D721Med (cell line): ENCODE measurements around the gene KRTAP12-4.

Experiments
- DNase-seq: peaks from one replicate; pipeline ENCODE4 v3.0.0; 2011; ENCODE audit warnings: low spot score; ENCODE audit not compliant: insufficient read length
- FAIRE-seq: peaks from 2 replicates; lab custom pipeline; 2011; peaks lifted over from hg19 to GRCh38; lab: Jason Lieb, UNC
- TF ChIP-seq, protein P1 (sequence below): IDR thresholded peaks from 2 replicates; pipeline ENCODE4 v1.5.1; 2012; ENCODE audit warnings: mild to moderate bottlenecking, control low read depth; ENCODE audit not compliant: insufficient read depth; ENCODE audit errors: missing control alignments

KRTAP12-4 gene

DNA sequence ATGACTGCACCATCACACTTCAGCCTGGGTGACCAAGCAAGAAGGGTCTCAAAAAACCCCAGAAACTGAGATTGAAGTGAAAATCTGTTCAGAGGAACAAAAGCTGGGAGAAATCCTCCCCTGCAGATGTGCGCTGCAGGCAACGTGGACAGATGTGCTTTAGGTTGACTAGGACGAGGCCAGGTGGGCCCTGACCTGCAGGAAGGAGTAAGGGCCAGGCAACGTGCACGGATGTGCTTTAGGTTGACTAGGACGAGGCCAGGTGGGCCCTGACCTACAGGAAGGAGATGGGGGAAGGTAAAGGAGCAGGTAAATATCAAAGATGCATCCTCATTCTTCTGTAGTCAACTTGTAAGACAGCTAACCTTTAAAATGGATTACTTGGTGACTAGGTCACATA lies 30.0 kb upstream of the KRTAP12-4 start:
- DNase-seq (no peak), FAIRE-seq (no peak)
- TF ChIP-seq, protein P1, sequence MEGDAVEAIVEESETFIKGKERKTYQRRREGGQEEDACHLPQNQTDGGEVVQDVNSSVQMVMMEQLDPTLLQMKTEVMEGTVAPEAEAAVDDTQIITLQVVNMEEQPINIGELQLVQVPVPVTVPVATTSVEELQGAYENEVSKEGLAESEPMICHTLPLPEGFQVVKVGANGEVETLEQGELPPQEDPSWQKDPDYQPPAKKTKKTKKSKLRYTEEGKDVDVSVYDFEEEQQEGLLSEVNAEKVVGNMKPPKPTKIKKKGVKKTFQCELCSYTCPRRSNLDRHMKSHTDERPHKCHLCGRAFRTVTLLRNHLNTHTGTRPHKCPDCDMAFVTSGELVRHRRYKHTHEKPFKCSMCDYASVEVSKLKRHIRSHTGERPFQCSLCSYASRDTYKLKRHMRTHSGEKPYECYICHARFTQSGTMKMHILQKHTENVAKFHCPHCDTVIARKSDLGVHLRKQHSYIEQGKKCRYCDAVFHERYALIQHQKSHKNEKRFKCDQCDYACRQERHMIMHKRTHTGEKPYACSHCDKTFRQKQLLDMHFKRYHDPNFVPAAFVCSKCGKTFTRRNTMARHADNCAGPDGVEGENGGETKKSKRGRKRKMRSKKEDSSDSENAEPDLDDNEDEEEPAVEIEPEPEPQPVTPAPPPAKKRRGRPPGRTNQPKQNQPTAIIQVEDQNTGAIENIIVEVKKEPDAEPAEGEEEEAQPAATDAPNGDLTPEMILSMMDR, result no peak

GRCh38 chr21:44684077-44684476 lies 29.6 kb upstream of the KRTAP12-4 start:
- FAIRE-seq, result no peak
- no peak for DNase-seq
- TF ChIP-seq, protein P1, result no peak

- TF ChIP-seq, protein P1, result no peak
- FAIRE-seq, result no peak
Measured at GRCh38 chr21:44682580-44683151, 28.2 kb upstream of the KRTAP12-4 start.

GRCh38 chr21:44681861-44682579 lies 27.6 kb upstream of the KRTAP12-4 start, which contains the start of gene KRTAP12-1:
Gene KRTAP12-1, minus strand, starts transcription at chr21:44682163. Its CDS starts 40 bp downstream, at chr21:44682123.
- DNase-seq (no peak), FAIRE-seq (no peak)

More at GRCh38 chr21:44682580-44683151, 28.2 kb upstream of the KRTAP12-4 start:
- no peak for DNase-seq

DNA sequence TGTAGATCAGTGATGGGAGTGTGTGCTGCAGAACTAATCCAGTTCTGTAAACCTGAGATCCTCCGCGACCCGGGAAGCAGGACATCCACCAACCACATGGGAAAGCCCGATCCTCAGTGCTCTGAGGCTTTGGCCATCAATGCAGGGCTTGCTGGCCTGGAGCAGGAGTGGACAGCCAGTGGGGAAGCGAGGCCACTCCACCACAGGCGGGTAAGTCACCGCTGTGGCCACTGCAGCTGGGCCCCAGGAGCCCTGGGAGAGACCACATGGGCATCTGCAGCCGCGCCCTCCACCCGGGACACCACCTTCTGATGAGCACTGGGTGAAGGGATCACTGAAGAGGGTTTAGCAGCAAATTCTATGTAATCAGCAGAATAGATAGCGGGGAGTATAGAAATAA lies 26.7 kb upstream of the KRTAP12-4 start:
- TF ChIP-seq, protein P1, result no peak
- no peak for DNase-seq
- no peak for FAIRE-seq

More at GRCh38 chr21:44681861-44682579, 27.6 kb upstream of the KRTAP12-4 start, which contains the start of gene KRTAP12-1:
- TF ChIP-seq, protein P1, result no peak

DNA sequence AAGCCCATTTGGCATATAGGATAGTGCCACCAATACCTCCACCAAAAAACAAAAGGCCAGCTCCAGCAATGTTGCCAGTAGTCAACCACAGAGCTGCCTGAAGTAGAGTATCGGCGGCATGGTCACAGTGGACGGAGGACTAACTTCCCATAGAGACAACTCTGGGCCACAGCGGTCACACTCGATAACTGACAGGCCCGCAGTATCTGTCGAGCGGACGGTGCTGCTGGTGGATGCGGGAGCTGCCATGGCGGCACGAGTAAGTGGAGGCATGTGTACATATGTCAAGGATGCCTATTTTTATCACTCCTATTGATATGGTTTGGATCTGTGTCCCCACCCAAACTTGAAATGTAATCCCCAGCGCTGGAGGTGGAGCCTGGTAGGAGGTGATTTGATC lies 23.4 kb upstream of the KRTAP12-4 start:
- DNase-seq, result no peak
- no peak for FAIRE-seq
- TF ChIP-seq, protein P1, result no peak

GRCh38 chr21:44671911-44672310 lies 17.5 kb upstream of the KRTAP12-4 start:
- DNase-seq (no peak), FAIRE-seq (no peak)
- TF ChIP-seq, protein P1, result no peak
